GM23338 (cell line): Measurements from ENCODE around the gene CNKSR1. TPM values are rescaled to one million over a fixed set of nuclear protein-coding genes. Genes with fewer than 3 reads are reported as not detected.

Experiments
- ATAC-seq: fragments of 200-7000 bp; cut with Tn5 transposase; 3 replicates; pipeline ENCODE4 v1.9.1; 2020
- DNase-seq: peaks from one replicate; pipeline ENCODE4 v3.0.0-alpha.2; 2015; ENCODE audit warnings: low spot score
- H2AFZ ChIP-seq: fragments of 200-600 bp; sonication (generic); 2 replicates; pipeline ENCODE4 v1.8.0; 2016; ENCODE audit warnings: antibody characterized with exemption, mild to moderate bottlenecking, moderate library complexity
- H3F3A ChIP-seq: fragments of 200-600 bp; sonication (generic); replicated peaks from 2 replicates; pipeline ENCODE4 v1.8.0; 2017; ENCODE audit warnings: antibody characterized with exemption, mixed run types, low read depth
- H3K27ac ChIP-seq: fragments of 200-600 bp; sonication (generic); 2 replicates; pipeline ENCODE4 v1.6.1; 2016; ENCODE audit warnings: low read depth
- H3K27me3 ChIP-seq: fragments of 200-600 bp; sonication (generic); 2 replicates; pipeline ENCODE4 v1.8.0; 2016; ENCODE audit warnings: mild to moderate bottlenecking, mixed run types, moderate library complexity; ENCODE audit not compliant: insufficient read depth
- H3K36me3 ChIP-seq: fragments of 200-600 bp; sonication (generic); 2 replicates; pipeline ENCODE4 v1.8.0; 2016; ENCODE audit warnings: mild to moderate bottlenecking; ENCODE audit not compliant: insufficient read depth
- H3K4me1 ChIP-seq: fragments of 200-600 bp; sonication (generic); 2 replicates; pipeline ENCODE4 v1.8.0; 2016; ENCODE audit warnings: mild to moderate bottlenecking, moderate library complexity; ENCODE audit not compliant: insufficient read depth
- H3K4me2 ChIP-seq: fragments of 200-600 bp; sonication (generic); 2 replicates; pipeline ENCODE4 v1.7.1; 2017; ENCODE audit warnings: mixed run types
- H3K4me3 ChIP-seq: fragments of 200-600 bp; sonication (generic); 2 replicates; pipeline ENCODE4 v1.6.1; 2016; ENCODE audit warnings: mixed run types
- H3K79me2 ChIP-seq: fragments of 200-600 bp; sonication (generic); replicated peaks from 2 replicates; pipeline ENCODE4 v1.8.0; 2017; ENCODE audit warnings: mild to moderate bottlenecking; ENCODE audit not compliant: insufficient read depth
- H3K9me2 ChIP-seq: fragments of 200-600 bp; sonication (generic); 2 replicates; pipeline ENCODE4 v1.8.0; 2017; ENCODE audit not compliant: insufficient read depth
- H4K20me1 ChIP-seq: fragments of 200-600 bp; sonication (generic); replicated peaks from 2 replicates; pipeline ENCODE4 v1.8.0; 2017; ENCODE audit warnings: mild to moderate bottlenecking; ENCODE audit not compliant: insufficient read depth
- H3K27ac Mint-ChIP-seq: 2 replicates; pipeline ENCODE4 v1.8.0; 2020; ENCODE audit warnings: inconsistent platforms, mild to moderate bottlenecking, moderate library complexity, mixed read lengths
- H3K27me3 Mint-ChIP-seq: 3 replicates; pipeline ENCODE4 v1.8.0; 2022; ENCODE audit warnings: low read depth, mild to moderate bottlenecking, moderate library complexity, mixed read lengths, inconsistent platforms; ENCODE audit not compliant: insufficient read depth, poor library complexity
- H3K36me3 Mint-ChIP-seq: 3 replicates; pipeline ENCODE4 v1.8.0; 2021; ENCODE audit warnings: low read depth, mild to moderate bottlenecking, inconsistent platforms, moderate library complexity, mixed read lengths
- H3K4me1 Mint-ChIP-seq: 3 replicates; pipeline ENCODE4 v1.8.0; 2020; ENCODE audit warnings: mild to moderate bottlenecking, inconsistent platforms, mixed read lengths
- H3K4me3 Mint-ChIP-seq: 3 replicates; pipeline ENCODE4 v1.8.0; 2021; ENCODE audit warnings: moderate library complexity, mild to moderate bottlenecking, inconsistent platforms, mixed read lengths
- H3K9me3 Mint-ChIP-seq: 3 replicates; pipeline ENCODE4 v1.8.0; 2020; ENCODE audit warnings: moderate library complexity, mild to moderate bottlenecking, inconsistent platforms, mixed read lengths
- CREB1 ChIP-seq: fragments of 250-450 bp; sonication (Bioruptor Pico); IDR thresholded peaks from 2 replicates; pipeline ENCODE4 v1.5.0; 2020; ENCODE audit warnings: low read depth, mild to moderate bottlenecking, moderate library complexity
- EZH2 ChIP-seq: fragments of 200-600 bp; sonication (generic); IDR thresholded peaks from one replicate; pipeline ENCODE4 v1.8.0; 2017; ENCODE audit warnings: antibody characterized with exemption, mild to moderate bottlenecking, low read depth; ENCODE audit not compliant: unreplicated experiment
- EZH2phosphoT487 ChIP-seq: fragments of 200-600 bp; sonication (generic); IDR thresholded peaks from one replicate; pipeline ENCODE4 v1.8.1; 2018; ENCODE audit warnings: antibody characterized with exemption; ENCODE audit not compliant: unreplicated experiment
- JUNB ChIP-seq: IDR thresholded peaks from one replicate; pipeline ENCODE4 v1.6.1; 2016; ENCODE audit warnings: antibody characterized with exemption; ENCODE audit not compliant: unreplicated experiment
- NANOG ChIP-seq: IDR thresholded peaks from 2 replicates; pipeline ENCODE4 v1.6.1; 2016; ENCODE audit warnings: antibody characterized with exemption, borderline replicate concordance
- POLR2AphosphoS5 ChIP-seq: IDR thresholded peaks from 2 replicates; pipeline ENCODE4 v1.6.1; 2016; ENCODE audit warnings: antibody characterized with exemption, low read depth
- STAT1 ChIP-seq: IDR thresholded peaks from one replicate; pipeline ENCODE4 v1.6.1; 2016; ENCODE audit warnings: antibody characterized with exemption; ENCODE audit not compliant: unreplicated experiment
- ZNF114 ChIP-seq: fragments of 250-450 bp; sonication (Bioruptor Pico); IDR thresholded peaks from 2 replicates; pipeline ENCODE4 v1.5.0; 2020; ENCODE audit warnings: mild to moderate bottlenecking, moderate library complexity
- ZNF331 ChIP-seq: fragments of 250-450 bp; sonication (Bioruptor Pico); IDR thresholded peaks from 2 replicates; pipeline ENCODE4 v1.5.0; 2020; ENCODE audit warnings: low read depth, mild to moderate bottlenecking, moderate library complexity
- polyA plus RNA-seq: library from polyadenylated mRNA; unstranded; fragments of >200 nt; fragmentation: Nextera tagmentation; extraction: Ambion mirVana; gene quantifications from 2 replicates; pipeline ENCODE4 v1.2.1, GENCODE V29; 2016
- total RNA-seq: library from RNA; depleted of rRNA; stranded (reverse); fragments of >200 nt; shearing (Covaris generic); gene quantifications from 2 replicates; pipeline ENCODE4 v1.2.3, GENCODE V29; 2014
- TF ChIP-seq, protein P1 (sequence below): IDR thresholded peaks from one replicate; pipeline ENCODE4 v1.6.1; 2018; ENCODE audit warnings: antibody characterized with exemption; ENCODE audit not compliant: unreplicated experiment
- TF ChIP-seq, protein P2 (sequence below): fragments of 250-450 bp; sonication (Bioruptor Pico); IDR thresholded peaks from 2 replicates; pipeline ENCODE4 v1.5.0; 2020; ENCODE audit warnings: mild to moderate bottlenecking, moderate library complexity
- TF ChIP-seq, protein P3 (sequence below), 2 experiments: fragments of 200-600 bp in 1 of 2; sonication (generic) in 1 of 2; conservative IDR thresholded peaks; 2 replicates each; pipeline versions ENCODE4 v1.5.1 to v1.6.1; 2016 to 2017; ENCODE audit warnings: antibody characterized with exemption in 2 of 2, low read depth in 2 of 2, mild to moderate bottlenecking in 2 of 2, moderate library complexity in 1 of 2
- TF ChIP-seq, protein P4 (sequence below): IDR thresholded peaks from 2 replicates; pipeline ENCODE4 v1.6.1; 2016; ENCODE audit warnings: antibody characterized with exemption

The CNKSR1 gene
- total and polyA plus RNA-seq, 2 experiments from 2014 or later = 9.7 to 12.5 TPM

DNA sequence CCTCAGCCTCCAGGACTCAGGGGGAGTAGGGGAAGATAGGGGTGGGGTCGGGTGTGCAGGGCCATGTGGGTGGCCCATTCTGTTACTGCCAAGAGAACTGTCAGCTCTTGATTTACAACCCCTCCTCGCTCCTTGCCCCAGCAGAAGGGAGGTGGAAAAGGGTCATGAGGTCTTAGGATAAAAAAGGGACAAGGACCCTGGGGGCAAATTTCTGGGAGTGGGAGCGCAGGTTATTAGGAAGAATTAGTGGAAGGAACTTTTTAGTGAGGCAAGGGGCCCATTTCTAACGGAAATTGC lies 17.6 kb upstream of the CNKSR1 start:
- Histone ChIP-seq H3F3A (peaks cover 16% of the 10 kb centered on the region), H3K4me3 (no peak overlapping the region; the same call in 1 of the 2 replicates), H3K4me2 (no peak overlapping the region), H2AFZ (no peak overlapping the region), H4K20me1 (no peaks in the 10 kb centered on the region; the same call in 1 of the 2 replicates), H3K9me2 (no peaks in the 10 kb centered on the region), H3K27me3 (peaks cover 100% of the 10 kb centered on the region), H3K79me2 (no peaks in the 10 kb centered on the region), H3K36me3 (no peaks in the 10 kb centered on the region), H3K27ac (no peak overlapping the region), H3K4me1 (peaks cover 51% of the 10 kb centered on the region)
- peaks cover 3% of the 10 kb centered on the region; the same call in 1 of the 3 replicates for H3K9me3 Mint-ChIP-seq
- H3K4me3 Mint-ChIP-seq = peak overlapping the region; percentile 54; the same call in 1 of the 3 replicates
- ATAC-seq = no peak
- no peak overlapping the region for H3K27ac Mint-ChIP-seq
- H3K4me1 Mint-ChIP-seq = peaks cover 56% of the 10 kb centered on the region
- TF ChIP-seq, protein P1, sequence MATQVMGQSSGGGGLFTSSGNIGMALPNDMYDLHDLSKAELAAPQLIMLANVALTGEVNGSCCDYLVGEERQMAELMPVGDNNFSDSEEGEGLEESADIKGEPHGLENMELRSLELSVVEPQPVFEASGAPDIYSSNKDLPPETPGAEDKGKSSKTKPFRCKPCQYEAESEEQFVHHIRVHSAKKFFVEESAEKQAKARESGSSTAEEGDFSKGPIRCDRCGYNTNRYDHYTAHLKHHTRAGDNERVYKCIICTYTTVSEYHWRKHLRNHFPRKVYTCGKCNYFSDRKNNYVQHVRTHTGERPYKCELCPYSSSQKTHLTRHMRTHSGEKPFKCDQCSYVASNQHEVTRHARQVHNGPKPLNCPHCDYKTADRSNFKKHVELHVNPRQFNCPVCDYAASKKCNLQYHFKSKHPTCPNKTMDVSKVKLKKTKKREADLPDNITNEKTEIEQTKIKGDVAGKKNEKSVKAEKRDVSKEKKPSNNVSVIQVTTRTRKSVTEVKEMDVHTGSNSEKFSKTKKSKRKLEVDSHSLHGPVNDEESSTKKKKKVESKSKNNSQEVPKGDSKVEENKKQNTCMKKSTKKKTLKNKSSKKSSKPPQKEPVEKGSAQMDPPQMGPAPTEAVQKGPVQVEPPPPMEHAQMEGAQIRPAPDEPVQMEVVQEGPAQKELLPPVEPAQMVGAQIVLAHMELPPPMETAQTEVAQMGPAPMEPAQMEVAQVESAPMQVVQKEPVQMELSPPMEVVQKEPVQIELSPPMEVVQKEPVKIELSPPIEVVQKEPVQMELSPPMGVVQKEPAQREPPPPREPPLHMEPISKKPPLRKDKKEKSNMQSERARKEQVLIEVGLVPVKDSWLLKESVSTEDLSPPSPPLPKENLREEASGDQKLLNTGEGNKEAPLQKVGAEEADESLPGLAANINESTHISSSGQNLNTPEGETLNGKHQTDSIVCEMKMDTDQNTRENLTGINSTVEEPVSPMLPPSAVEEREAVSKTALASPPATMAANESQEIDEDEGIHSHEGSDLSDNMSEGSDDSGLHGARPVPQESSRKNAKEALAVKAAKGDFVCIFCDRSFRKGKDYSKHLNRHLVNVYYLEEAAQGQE = no peak
- no peak for TF ChIP-seq STAT1
- no peak for TF ChIP-seq ZNF331 (CRISPR knock-in tag)
- TF ChIP-seq, protein P2, sequence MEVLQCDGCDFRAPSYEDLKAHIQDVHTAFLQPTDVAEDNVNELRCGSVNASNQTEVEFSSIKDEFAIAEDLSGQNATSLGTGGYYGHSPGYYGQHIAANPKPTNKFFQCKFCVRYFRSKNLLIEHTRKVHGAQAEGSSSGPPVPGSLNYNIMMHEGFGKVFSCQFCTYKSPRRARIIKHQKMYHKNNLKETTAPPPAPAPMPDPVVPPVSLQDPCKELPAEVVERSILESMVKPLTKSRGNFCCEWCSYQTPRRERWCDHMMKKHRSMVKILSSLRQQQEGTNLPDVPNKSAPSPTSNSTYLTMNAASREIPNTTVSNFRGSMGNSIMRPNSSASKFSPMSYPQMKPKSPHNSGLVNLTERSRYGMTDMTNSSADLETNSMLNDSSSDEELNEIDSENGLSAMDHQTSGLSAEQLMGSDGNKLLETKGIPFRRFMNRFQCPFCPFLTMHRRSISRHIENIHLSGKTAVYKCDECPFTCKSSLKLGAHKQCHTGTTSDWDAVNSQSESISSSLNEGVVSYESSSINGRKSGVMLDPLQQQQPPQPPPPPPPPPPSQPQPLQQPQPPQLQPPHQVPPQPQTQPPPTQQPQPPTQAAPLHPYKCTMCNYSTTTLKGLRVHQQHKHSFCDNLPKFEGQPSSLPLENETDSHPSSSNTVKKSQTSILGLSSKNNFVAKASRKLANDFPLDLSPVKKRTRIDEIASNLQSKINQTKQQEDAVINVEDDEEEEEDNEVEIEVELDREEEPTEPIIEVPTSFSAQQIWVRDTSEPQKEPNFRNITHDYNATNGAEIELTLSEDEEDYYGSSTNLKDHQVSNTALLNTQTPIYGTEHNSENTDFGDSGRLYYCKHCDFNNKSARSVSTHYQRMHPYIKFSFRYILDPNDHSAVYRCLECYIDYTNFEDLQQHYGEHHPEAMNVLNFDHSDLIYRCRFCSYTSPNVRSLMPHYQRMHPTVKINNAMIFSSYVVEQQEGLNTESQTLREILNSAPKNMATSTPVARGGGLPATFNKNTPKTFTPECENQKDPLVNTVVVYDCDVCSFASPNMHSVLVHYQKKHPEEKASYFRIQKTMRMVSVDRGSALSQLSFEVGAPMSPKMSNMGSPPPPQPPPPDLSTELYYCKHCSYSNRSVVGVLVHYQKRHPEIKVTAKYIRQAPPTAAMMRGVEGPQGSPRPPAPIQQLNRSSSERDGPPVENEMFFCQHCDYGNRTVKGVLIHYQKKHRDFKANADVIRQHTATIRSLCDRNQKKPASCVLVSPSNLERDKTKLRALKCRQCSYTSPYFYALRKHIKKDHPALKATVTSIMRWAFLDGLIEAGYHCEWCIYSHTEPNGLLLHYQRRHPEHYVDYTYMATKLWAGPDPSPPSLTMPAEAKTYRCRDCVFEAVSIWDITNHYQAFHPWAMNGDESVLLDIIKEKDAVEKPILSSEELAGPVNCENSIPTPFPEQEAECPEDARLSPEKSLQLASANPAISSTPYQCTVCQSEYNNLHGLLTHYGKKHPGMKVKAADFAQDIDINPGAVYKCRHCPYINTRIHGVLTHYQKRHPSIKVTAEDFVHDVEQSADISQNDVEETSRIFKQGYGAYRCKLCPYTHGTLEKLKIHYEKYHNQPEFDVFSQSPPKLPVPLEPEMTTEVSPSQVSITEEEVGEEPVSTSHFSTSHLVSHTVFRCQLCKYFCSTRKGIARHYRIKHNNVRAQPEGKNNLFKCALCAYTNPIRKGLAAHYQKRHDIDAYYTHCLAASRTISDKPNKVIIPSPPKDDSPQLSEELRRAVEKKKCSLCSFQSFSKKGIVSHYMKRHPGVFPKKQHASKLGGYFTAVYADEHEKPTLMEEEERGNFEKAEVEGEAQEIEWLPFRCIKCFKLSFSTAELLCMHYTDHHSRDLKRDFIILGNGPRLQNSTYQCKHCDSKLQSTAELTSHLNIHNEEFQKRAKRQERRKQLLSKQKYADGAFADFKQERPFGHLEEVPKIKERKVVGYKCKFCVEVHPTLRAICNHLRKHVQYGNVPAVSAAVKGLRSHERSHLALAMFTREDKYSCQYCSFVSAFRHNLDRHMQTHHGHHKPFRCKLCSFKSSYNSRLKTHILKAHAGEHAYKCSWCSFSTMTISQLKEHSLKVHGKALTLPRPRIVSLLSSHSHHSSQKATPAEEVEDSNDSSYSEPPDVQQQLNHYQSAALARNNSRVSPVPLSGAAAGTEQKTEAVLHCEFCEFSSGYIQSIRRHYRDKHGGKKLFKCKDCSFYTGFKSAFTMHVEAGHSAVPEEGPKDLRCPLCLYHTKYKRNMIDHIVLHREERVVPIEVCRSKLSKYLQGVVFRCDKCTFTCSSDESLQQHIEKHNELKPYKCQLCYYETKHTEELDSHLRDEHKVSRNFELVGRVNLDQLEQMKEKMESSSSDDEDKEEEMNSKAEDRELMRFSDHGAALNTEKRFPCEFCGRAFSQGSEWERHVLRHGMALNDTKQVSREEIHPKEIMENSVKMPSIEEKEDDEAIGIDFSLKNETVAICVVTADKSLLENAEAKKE (CRISPR knock-in tag) = no peak
- TF ChIP-seq JUNB = no peak
- TF ChIP-seq NANOG = no peak
- TF ChIP-seq, protein P3, sequence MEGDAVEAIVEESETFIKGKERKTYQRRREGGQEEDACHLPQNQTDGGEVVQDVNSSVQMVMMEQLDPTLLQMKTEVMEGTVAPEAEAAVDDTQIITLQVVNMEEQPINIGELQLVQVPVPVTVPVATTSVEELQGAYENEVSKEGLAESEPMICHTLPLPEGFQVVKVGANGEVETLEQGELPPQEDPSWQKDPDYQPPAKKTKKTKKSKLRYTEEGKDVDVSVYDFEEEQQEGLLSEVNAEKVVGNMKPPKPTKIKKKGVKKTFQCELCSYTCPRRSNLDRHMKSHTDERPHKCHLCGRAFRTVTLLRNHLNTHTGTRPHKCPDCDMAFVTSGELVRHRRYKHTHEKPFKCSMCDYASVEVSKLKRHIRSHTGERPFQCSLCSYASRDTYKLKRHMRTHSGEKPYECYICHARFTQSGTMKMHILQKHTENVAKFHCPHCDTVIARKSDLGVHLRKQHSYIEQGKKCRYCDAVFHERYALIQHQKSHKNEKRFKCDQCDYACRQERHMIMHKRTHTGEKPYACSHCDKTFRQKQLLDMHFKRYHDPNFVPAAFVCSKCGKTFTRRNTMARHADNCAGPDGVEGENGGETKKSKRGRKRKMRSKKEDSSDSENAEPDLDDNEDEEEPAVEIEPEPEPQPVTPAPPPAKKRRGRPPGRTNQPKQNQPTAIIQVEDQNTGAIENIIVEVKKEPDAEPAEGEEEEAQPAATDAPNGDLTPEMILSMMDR (conservative IDR thresholded peaks at IDR 0.05; ENCODE audit: low read depth in 2 of 2) = no peak
- TF ChIP-seq ZNF114 (CRISPR knock-in tag) = no peak
- TF ChIP-seq, protein P4, sequence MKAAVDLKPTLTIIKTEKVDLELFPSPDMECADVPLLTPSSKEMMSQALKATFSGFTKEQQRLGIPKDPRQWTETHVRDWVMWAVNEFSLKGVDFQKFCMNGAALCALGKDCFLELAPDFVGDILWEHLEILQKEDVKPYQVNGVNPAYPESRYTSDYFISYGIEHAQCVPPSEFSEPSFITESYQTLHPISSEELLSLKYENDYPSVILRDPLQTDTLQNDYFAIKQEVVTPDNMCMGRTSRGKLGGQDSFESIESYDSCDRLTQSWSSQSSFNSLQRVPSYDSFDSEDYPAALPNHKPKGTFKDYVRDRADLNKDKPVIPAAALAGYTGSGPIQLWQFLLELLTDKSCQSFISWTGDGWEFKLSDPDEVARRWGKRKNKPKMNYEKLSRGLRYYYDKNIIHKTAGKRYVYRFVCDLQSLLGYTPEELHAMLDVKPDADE = no peak
- no peak for TF ChIP-seq EZH2phosphoT487
- no peak for TF ChIP-seq EZH2
- TF ChIP-seq POLR2AphosphoS5 = no peak
- TF ChIP-seq CREB1 (CRISPR knock-in tag) = no peak
- H3K27me3 Mint-ChIP-seq = peaks cover 82% of the 10 kb centered on the region
- no peak for DNase-seq
- H3K36me3 Mint-ChIP-seq = no peaks in the 10 kb centered on the region
